Psoas muscle (tissue), 8 donors: ENCODE results near the gene TBC1D5. TPM values are rescaled to one million over a fixed set of nuclear protein-coding genes. Genes with fewer than 3 reads are reported as not detected.
"Not testable (repeated sequence)": the region's sequence is repeated elsewhere in the genome, so short reads cannot be mapped to it uniquely, and the experiment has no call there.

Experiments used
- ATAC-seq, 4 donors: fragments of 200-7000 bp; cut with Tn5 transposase; one replicate each; pipeline ENCODE4 v1.9.1; 2020; ENCODE audit warnings: moderate library complexity in 3 of 4, mild to moderate bottlenecking in 2 of 4
- DNase-seq, 2 donors: peaks; one replicate each; pipeline ENCODE4 v3.0.0-alpha.2; 2020
- H3K27ac ChIP-seq: fragments of 200-600 bp; one replicate; pipeline ENCODE4 v1.8.0; 2022
- H3K27me3 ChIP-seq, 3 donors: fragments of 200-600 bp in 1 of 3; one replicate each; pipeline versions ENCODE4 v1.6.1 to v1.8.0; 2013 to 2022; ENCODE audit warnings: low read length in 2 of 3, mild to moderate bottlenecking in 2 of 3, moderate library complexity in 1 of 3; ENCODE audit not compliant: insufficient read depth in 3 of 3
- H3K36me3 ChIP-seq, 2 donors: fragments of 200-600 bp in 1 of 2; one replicate each; pipeline versions ENCODE4 v1.6.1 to v1.8.0; 2013 to 2022; ENCODE audit warnings: low read depth in 1 of 2, mild to moderate bottlenecking in 1 of 2, moderate library complexity in 1 of 2; ENCODE audit not compliant: insufficient read depth in 1 of 2
- H3K4me1 ChIP-seq: fragments of 200-600 bp; one replicate; pipeline ENCODE4 v1.8.0; 2022
- H3K4me3 ChIP-seq: fragments of 200-600 bp; one replicate; pipeline ENCODE4 v1.8.0; 2022; ENCODE audit warnings: mild to moderate bottlenecking
- H3K9me3 ChIP-seq: fragments of 200-600 bp; one replicate; pipeline ENCODE4 v1.8.0; 2022
- CTCF ChIP-seq: fragments of 200-600 bp; IDR thresholded peaks from one replicate; pipeline ENCODE4 v1.8.0; 2022; ENCODE audit warnings: antibody characterized with exemption
- WGBS, 3 donors: extraction: QIAGEN DNeasy Blood & Tissue Kit; methylation state at CpG; one replicate each; pipeline versions ENCODE4 v1.1.6 to v1.1.7; 2013; 5-methylcytosine and 5-hydroxymethylcytosine counted together
- intact Hi-C, 2 donors: fragments of 100-400 bp; cut with DNase I; formaldehyde crosslinking; loops; one replicate each; pipeline versions ENCODE4 v1.11.0 to v1.14.2; 2022
- polyA plus RNA-seq, 3 donors: library from polyadenylated mRNA; stranded (reverse); fragments of 200-250 nt; gene quantifications; one replicate each; pipeline ENCODE4 v1.2.3, GENCODE V29; 2013
- total RNA-seq, 4 donors: library from RNA; stranded (reverse); fragmentation: NEBNext Ultra II Directional in 2 of 4; extraction: Animal tissue kit (Norgen Biotek cat#: 25700) in 2 of 4; gene quantifications; one replicate each; pipeline versions ENCODE4 v1.2.1 to v1.2.4, GENCODE V29; 2021 to 2023
- donor health status: healthy with polysubstance abuse.
- donor health status: DM: no; HTN: no; CAD: no; lungs with moderate emphysema.
- donor health status: Bipolar disorder and iron deficiency.
- donor health status: healthy.
- donor health status: DM: yes; HTN: yes; CAD: no.
- donor health status: DM: no; HTN: no; CAD: no.
- donor health status: DM: no; HTN: no; CAD: no.
- donor health status: DM: yes; HTN: yes; CAD: no.

TBC1D5 gene
- total and polyA plus RNA-seq, 7 donors, result 4.3 to 20.4 (median 13.3) TPM

- intact Hi-C loops, result no loop called here
- H3K4me3 ChIP-seq, result no peak overlapping the region
- DNase-seq (no peak), ATAC-seq (no peak)
- H3K9me3 ChIP-seq, result no peaks in the 10 kb centered on the region
- no peaks in the 10 kb centered on the region for H3K27me3 ChIP-seq
- no peak for TF ChIP-seq CTCF
- no peak overlapping the region for H3K27ac ChIP-seq
- no peaks in the 10 kb centered on the region for H3K36me3 ChIP-seq
- H3K4me1 ChIP-seq, result no peaks in the 10 kb centered on the region
- 93 to 97% (median 94%) methylated on average over 10 of the region's 10 CpGs for WGBS, 3 donors
Observed at GRCh38 chr3:17546500-17547255, 195.8 kb downstream of the TBC1D5 start.

- no peaks in the 10 kb centered on the region for H3K27me3 ChIP-seq
- intact Hi-C loops, result no loop called here
- H3K4me3 ChIP-seq, result no peak overlapping the region
- H3K27ac ChIP-seq, result no peak overlapping the region
- H3K9me3 ChIP-seq, result no peaks in the 10 kb centered on the region
- whole genome bisulfite sequencing, 3 donors, result 87 to 95% (median 90%) methylated on average over 2 of the region's 2 CpGs
- H3K36me3 ChIP-seq, result no peaks in the 10 kb centered on the region
- no peak for TF ChIP-seq CTCF
- DNase-seq (no peak), ATAC-seq (no peak)
- H3K4me1 ChIP-seq, result no peaks in the 10 kb centered on the region
Observed at GRCh38 chr3:17544632-17545031, 197.8 kb downstream of the TBC1D5 start.

- no peak overlapping the region for H3K27ac ChIP-seq
- WGBS, 3 donors, result 79 to 82% (median 82%) methylated on average over 1 of the region's 1 CpG
- DNase-seq, result no peak
- no peak for ATAC-seq
- TF ChIP-seq CTCF, result no peak
- H3K36me3 ChIP-seq, result no peaks in the 10 kb centered on the region
- no peaks in the 10 kb centered on the region for H3K4me1 ChIP-seq
- intact Hi-C loops, result no loop called here
- H3K9me3 ChIP-seq, result no peaks in the 10 kb centered on the region
- no peaks in the 10 kb centered on the region for H3K27me3 ChIP-seq
- H3K4me3 ChIP-seq, result no peak overlapping the region
Observed at GRCh38 chr3:17542591-17542990, 199.8 kb downstream of the TBC1D5 start.

GRCh38 chr3:17539436-17539835 is 203.0 kb downstream of the TBC1D5 start:
- Histone ChIP-seq H3K4me3 (no peak overlapping the region), H3K36me3 (no peaks in the 10 kb centered on the region), H3K27me3 (no peaks in the 10 kb centered on the region), H3K4me1 (no peaks in the 10 kb centered on the region), H3K9me3 (no peaks in the 10 kb centered on the region), H3K27ac (no peak overlapping the region)
- 94 to 96% (median 96%) methylated on average over 3 of the region's 3 CpGs for WGBS, 3 donors
- no peak for TF ChIP-seq CTCF
- DNase-seq (no peak), ATAC-seq (no peak)
- intact Hi-C loops, result no loop called here

GRCh38 chr3:17535274-17535673 is 207.2 kb downstream of the TBC1D5 start:
- Histone ChIP-seq H3K27me3 (no peaks in the 10 kb centered on the region), H3K4me3 (no peak overlapping the region), H3K9me3 (no peaks in the 10 kb centered on the region), H3K27ac (no peak overlapping the region), H3K36me3 (no peaks in the 10 kb centered on the region), H3K4me1 (no peaks in the 10 kb centered on the region)
- WGBS, 3 donors, result 24 to 59% (median 30%) methylated on average over 2 of the region's 2 CpGs
- ATAC-seq, result no peak
- TF ChIP-seq CTCF, result no peak
- DNase-seq, result no peak
- intact Hi-C loops, result no loop called here

GRCh38 chr3:17532446-17532845 is 210.0 kb downstream of the TBC1D5 start:
- H3K4me3 ChIP-seq, H3K9me3 ChIP-seq, H3K27ac ChIP-seq, H3K27me3 ChIP-seq, intact Hi-C loops, H3K4me1 ChIP-seq, ATAC-seq, H3K36me3 ChIP-seq, DNase-seq: not testable (repeated sequence)
- 97 to 100% (median 98%) methylated on average over 4 of the region's 4 CpGs for WGBS, 3 donors
